Chondrocyte (in vitro differentiated cells): ENCODE data around the gene VANGL1. TPM values are rescaled to one million over a fixed set of nuclear protein-coding genes. Genes with fewer than 3 reads are reported as not detected.
A peak's percentile ranks its signal among the peaks of the same experiment; 100 is the strongest.

Experiments
- DNase-seq: peaks from one replicate; pipeline ENCODE4 v3.0.0; 2021; ENCODE audit warnings: mixed read lengths, low spot score
- H3K27ac Mint-ChIP-seq: one replicate; pipeline ENCODE4 v1.8.0; 2021; ENCODE audit warnings: mild to moderate bottlenecking, moderate library complexity, mixed read lengths; ENCODE audit not compliant: unreplicated experiment
- H3K27me3 Mint-ChIP-seq: 2 replicates; pipeline ENCODE4 v1.8.0; 2021; ENCODE audit warnings: low read depth, mixed read lengths
- H3K36me3 Mint-ChIP-seq: 2 replicates; pipeline ENCODE4 v1.8.0; 2021; ENCODE audit warnings: low read depth, mixed read lengths
- H3K4me1 Mint-ChIP-seq: 2 replicates; pipeline ENCODE4 v1.8.0; 2021; ENCODE audit warnings: low read depth, mild to moderate bottlenecking, mixed read lengths
- H3K4me3 Mint-ChIP-seq: one replicate; pipeline ENCODE4 v1.8.0; 2021; ENCODE audit warnings: mild to moderate bottlenecking, moderate library complexity, mixed read lengths; ENCODE audit not compliant: unreplicated experiment
- H3K9me3 Mint-ChIP-seq: 2 replicates; pipeline ENCODE4 v1.8.0; 2021; ENCODE audit warnings: low read depth, mixed read lengths
- total RNA-seq: library from RNA; stranded (reverse); gene quantifications from 3 replicates; pipeline ENCODE4 v1.2.1, GENCODE V29; 2021
- TF ChIP-seq, protein P1 (sequence below): fragments of 200-600 bp; sonication (generic); IDR thresholded peaks from 2 replicates; pipeline ENCODE4 v1.5.0; 2021; ENCODE audit warnings: antibody characterized with exemption, mild to moderate bottlenecking, moderate library complexity

The VANGL1 gene
- total RNA-seq, 1 donor from 2014 or later, result 16.2 TPM

DNA sequence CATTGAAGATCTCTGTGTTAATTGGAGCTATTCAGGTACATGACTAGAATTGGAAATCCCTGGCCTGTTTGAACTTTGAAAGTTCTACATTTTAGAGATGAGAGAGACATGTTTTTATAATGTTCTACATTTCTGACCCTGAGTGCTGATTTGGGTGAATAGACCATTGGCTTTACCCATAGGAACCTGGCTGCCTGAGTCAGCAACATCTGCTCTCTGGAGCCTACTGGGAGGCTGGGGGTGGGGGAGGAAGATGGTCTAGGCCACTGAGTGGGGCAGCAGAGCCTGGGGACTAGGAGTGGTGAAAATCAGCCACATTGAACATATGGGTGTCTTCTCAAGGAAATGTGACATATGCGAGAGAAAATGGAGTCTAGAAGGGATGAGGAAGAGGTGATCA lies 1.4 kb upstream of the VANGL1 start:
- TF ChIP-seq, protein P1, sequence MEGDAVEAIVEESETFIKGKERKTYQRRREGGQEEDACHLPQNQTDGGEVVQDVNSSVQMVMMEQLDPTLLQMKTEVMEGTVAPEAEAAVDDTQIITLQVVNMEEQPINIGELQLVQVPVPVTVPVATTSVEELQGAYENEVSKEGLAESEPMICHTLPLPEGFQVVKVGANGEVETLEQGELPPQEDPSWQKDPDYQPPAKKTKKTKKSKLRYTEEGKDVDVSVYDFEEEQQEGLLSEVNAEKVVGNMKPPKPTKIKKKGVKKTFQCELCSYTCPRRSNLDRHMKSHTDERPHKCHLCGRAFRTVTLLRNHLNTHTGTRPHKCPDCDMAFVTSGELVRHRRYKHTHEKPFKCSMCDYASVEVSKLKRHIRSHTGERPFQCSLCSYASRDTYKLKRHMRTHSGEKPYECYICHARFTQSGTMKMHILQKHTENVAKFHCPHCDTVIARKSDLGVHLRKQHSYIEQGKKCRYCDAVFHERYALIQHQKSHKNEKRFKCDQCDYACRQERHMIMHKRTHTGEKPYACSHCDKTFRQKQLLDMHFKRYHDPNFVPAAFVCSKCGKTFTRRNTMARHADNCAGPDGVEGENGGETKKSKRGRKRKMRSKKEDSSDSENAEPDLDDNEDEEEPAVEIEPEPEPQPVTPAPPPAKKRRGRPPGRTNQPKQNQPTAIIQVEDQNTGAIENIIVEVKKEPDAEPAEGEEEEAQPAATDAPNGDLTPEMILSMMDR, result no peak
- Mint-ChIP-seq H3K4me3 (peak overlapping the region; percentile 7), H3K36me3 (peaks cover 17% of the 10 kb centered on the region), H3K9me3 (peaks cover 25% of the 10 kb centered on the region), H3K27ac (no peak overlapping the region), H3K27me3 (peaks cover 12% of the 10 kb centered on the region), H3K4me1 (peaks cover 14% of the 10 kb centered on the region)
- no peak for DNase-seq

DNA sequence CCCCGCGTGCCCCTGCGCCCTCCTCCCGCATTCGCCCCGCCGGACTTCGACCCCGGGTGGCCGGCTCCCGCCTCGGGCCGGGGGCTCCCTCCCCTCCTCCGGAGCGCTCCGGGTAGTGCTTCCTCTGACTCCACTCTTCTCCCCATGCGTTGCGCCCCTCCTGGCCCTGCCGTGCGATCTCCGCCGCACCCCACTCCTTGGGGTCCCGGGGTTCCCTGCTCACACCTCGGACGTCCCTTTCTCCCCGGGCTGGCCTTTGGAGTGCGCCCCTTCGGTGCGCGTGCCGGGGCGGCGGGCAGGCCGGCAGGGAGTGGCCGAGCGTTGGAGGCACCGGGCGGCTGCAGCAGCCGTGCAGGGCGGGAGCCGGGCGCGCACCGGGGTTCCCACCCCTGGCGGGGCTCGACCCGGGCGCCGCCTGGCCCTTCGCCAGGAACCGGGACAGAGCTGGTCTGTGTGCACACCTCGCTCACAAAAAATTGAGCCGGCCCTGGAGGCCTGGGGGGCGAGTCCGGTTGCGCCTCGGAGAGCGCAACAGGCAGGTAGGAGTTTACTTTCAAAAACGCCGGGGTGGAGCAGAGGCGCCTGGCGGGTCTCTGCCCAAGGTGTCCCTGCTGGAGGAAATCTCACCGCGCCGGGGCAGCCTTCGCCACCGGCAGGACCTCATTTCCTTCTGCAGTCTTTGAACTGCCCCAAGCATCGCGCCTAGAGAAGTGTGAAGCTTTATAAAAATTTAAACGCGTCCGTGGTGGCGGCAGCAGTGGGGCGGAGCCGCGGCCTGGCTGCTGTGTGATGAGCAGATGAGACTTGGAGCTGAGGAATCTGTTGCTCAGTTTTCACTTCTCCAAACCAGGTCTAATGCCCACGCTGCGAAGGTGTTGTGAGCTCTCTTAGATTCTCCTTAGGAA lies 650 bp downstream of the VANGL1 start:
- Mint-ChIP-seq H3K36me3 (peaks cover 8% of the 10 kb centered on the region), H3K4me1 (peaks cover 14% of the 10 kb centered on the region), H3K27me3 (peaks cover 11% of the 10 kb centered on the region), H3K27ac (peak overlapping the region; percentile 66), H3K4me3 (peak overlapping the region; percentile 81), H3K9me3 (peaks cover 12% of the 10 kb centered on the region)
- TF ChIP-seq, protein P1, result peak; percentile 44
- DNase-seq, result no peak

DNA sequence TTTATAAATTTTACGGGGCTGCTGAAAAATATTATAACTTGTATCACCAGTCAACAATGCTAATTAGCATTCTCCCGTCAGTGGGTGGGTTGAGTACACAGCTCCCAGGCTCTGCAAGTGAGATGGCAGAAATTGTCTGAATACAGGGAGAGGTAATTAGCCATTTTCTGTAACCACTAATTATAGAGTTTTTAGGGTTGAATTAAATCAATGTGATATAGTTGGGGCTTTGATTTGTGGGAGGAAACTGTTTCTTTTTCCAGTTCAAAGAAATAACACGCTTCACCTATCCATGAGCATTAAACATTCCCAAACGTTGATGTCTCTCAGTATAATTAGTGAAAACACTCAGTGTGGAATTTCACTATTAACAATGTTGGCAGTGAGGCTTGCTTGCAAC lies 1.5 kb downstream of the VANGL1 start:
- no peak for DNase-seq
- Mint-ChIP-seq H3K9me3 (peaks cover 5% of the 10 kb centered on the region), H3K4me3 (peak overlapping the region; percentile 81), H3K27me3 (peaks cover 6% of the 10 kb centered on the region), H3K27ac (peak overlapping the region; percentile 66), H3K36me3 (peaks cover 4% of the 10 kb centered on the region), H3K4me1 (peaks cover 14% of the 10 kb centered on the region)
- TF ChIP-seq, protein P1, result no peak

DNA sequence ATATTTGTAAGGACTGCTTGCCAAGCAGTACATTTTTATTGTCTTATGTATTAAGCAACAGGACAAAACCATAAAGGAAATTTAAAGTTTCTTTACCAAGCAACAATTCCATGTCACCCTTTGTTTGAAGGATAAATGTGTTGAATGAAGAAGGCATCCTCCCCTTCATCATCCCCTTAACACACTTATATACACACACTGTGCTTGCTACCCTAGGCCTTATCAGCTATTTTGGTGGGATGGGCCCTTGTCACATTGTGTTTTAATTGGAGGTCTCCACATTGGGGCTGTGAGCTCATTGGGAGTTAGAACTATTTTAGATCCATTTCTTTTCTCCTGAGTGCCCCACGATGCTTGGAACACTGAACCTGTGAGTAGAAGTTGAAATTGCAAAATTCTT lies 1.9 kb downstream of the VANGL1 start:
- peaks cover 14% of the 10 kb centered on the region for H3K4me1 Mint-ChIP-seq
- peaks cover under 1% of the 10 kb centered on the region for H3K9me3 Mint-ChIP-seq
- peaks cover under 1% of the 10 kb centered on the region for H3K36me3 Mint-ChIP-seq
- no peak overlapping the region for H3K27ac Mint-ChIP-seq
- no peak overlapping the region for H3K4me3 Mint-ChIP-seq
- DNase-seq, result no peak
- TF ChIP-seq, protein P1, result no peak
- peaks cover 1% of the 10 kb centered on the region for H3K27me3 Mint-ChIP-seq

DNA sequence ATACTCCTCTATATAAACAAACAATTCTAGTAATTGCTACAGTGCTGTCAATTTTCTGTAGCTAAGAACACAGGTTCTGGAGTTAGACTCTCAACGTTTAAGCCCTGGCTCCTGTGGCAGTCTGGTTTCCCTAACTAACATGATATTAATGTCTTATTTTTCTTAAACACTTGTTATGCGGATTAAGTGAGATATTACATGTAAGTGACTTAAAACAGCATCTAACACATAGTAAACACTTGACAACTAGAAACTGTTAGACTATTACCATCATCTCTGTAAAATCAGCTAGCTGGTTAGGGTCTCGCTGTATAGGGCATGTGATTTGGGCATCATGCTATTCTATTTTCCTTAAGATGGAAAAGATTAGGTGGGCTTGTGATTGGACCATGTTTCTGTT lies 2.3 kb downstream of the VANGL1 start:
- Mint-ChIP-seq H3K4me3 (no peak overlapping the region), H3K27me3 (no peaks in the 10 kb centered on the region), H3K27ac (no peak overlapping the region), H3K4me1 (peaks cover 14% of the 10 kb centered on the region), H3K9me3 (no peaks in the 10 kb centered on the region), H3K36me3 (no peaks in the 10 kb centered on the region)
- DNase-seq, result no peak
- TF ChIP-seq, protein P1, result no peak
